Ishikawa (cell line): ENCODE data around the gene RECQL5.

Source experiments
- CREB1 ChIP-seq: IDR thresholded peaks from 2 replicates; pipeline ENCODE4 v1.6.1; 2012; ENCODE audit warnings: low read depth
- EP300 ChIP-seq: IDR thresholded peaks from 2 replicates; pipeline ENCODE4 v1.6.1; 2012; ENCODE audit warnings: borderline replicate concordance
- FOXM1 ChIP-seq: IDR thresholded peaks from 2 replicates; pipeline ENCODE4 v1.6.1; 2012; ENCODE audit warnings: low read depth, borderline replicate concordance
- MAX ChIP-seq: IDR thresholded peaks from 2 replicates; pipeline ENCODE4 v1.6.1; 2012
- NFIC ChIP-seq: IDR thresholded peaks from 2 replicates; pipeline ENCODE4 v1.6.1; 2012
- RAD21 ChIP-seq: IDR thresholded peaks from 2 replicates; pipeline ENCODE4 v1.6.1; 2012; ENCODE audit warnings: low read depth
- TAF1 ChIP-seq: IDR thresholded peaks from 2 replicates; pipeline ENCODE4 v1.6.1; 2012; ENCODE audit warnings: low read depth, mild to moderate bottlenecking
- USF1 ChIP-seq: IDR thresholded peaks from 2 replicates; pipeline ENCODE4 v1.6.1; 2012
- YY1 ChIP-seq: IDR thresholded peaks from 2 replicates; pipeline ENCODE4 v1.6.1; 2012; ENCODE audit warnings: low read depth
- TF ChIP-seq, protein P1 (sequence below): IDR thresholded peaks from 2 replicates; pipeline ENCODE4 v1.6.1; 2012; ENCODE audit warnings: low read depth, mild to moderate bottlenecking

DNA sequence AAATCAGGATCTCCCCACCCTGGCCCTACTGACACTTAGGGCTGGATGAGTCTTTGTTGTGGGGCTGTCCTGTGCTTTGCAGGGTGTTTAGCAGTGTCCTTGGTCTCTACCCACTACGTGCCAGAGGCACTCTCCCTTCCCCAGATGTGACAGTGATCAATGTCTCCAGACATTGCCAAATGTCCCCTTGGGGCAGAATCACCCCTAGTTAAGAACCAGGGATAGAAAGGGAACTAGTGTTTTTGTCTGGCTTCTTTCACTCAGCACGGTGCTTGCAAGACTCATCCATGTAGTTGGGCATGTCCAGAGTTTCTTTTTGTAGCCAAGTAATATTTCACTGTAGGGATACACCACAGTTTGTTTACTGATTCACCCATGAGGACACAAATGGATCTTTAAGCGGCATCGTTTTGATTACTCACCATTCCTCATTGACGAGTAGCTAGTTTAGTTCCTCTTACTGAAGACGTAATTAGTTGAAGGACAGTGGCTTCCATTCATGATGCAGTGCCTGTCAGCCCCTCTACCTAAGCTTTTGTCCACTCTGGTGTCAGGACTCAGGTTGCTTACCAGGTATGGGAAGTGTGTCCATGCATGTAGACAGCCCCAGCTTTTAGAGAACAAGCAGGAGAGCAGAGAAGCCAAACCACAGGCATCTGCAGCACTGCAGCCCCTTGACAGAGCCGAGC lies 28.3 kb upstream of the RECQL5 start:
- TF ChIP-seq CREB1 (no peak), MAX (no peak), YY1 (no peak), FOXM1 (no peak), TAF1 (no peak), USF1 (no peak), NFIC (no peak), RAD21 (no peak), EP300 (no peak)
- TF ChIP-seq, protein P1, sequence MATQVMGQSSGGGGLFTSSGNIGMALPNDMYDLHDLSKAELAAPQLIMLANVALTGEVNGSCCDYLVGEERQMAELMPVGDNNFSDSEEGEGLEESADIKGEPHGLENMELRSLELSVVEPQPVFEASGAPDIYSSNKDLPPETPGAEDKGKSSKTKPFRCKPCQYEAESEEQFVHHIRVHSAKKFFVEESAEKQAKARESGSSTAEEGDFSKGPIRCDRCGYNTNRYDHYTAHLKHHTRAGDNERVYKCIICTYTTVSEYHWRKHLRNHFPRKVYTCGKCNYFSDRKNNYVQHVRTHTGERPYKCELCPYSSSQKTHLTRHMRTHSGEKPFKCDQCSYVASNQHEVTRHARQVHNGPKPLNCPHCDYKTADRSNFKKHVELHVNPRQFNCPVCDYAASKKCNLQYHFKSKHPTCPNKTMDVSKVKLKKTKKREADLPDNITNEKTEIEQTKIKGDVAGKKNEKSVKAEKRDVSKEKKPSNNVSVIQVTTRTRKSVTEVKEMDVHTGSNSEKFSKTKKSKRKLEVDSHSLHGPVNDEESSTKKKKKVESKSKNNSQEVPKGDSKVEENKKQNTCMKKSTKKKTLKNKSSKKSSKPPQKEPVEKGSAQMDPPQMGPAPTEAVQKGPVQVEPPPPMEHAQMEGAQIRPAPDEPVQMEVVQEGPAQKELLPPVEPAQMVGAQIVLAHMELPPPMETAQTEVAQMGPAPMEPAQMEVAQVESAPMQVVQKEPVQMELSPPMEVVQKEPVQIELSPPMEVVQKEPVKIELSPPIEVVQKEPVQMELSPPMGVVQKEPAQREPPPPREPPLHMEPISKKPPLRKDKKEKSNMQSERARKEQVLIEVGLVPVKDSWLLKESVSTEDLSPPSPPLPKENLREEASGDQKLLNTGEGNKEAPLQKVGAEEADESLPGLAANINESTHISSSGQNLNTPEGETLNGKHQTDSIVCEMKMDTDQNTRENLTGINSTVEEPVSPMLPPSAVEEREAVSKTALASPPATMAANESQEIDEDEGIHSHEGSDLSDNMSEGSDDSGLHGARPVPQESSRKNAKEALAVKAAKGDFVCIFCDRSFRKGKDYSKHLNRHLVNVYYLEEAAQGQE = no peak
